HG03460 (cell line): ENCODE measurements around the gene JARID2.
"Not testable (repeated sequence)": the region's sequence is repeated elsewhere in the genome, so short reads cannot be mapped to it uniquely, and the experiment has no call there.

Experiments
- ATAC-seq: cut with Tn5 transposase; IDR thresholded peaks from one replicate; pipeline ENCODE4 v1.9.1; 2021; ENCODE audit not compliant: unreplicated experiment

Gene JARID2

DNA sequence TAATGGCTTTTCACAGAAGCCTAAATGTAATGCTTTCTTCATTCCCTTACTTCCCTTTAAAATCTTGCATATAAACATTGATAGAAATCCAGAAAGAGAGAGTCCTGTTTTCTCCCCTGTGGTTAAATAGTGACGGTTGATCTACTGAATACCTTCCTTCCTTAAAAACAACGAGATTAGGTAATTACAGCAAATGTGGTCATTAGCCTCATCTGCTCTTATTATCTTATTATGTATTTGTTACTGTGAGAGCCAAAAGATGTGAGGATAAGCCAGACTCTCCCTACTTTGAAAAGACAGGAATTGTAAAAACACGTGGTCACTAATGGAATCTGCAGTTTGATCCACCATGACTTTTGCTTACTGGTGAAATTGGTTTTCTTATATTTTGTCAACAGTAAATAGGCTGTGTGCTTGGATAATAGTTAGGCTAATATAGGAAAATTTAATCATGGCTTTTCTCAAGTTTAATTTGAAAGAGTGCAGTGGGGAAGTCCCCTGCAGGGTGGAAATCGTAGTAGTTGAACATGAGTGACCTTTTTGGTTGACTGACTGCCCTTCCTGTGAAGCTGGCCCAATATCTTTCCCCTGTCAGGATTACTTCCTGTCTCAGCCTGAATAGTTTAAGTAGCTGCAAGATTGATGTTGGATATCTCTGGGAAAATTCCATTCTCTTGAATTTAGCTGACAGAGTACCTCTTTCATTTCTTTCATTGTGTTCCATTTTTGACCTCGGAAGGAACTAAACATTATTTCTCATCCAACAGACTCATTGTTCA lies 62.8 kb downstream of the JARID2 start:
- no peak for ATAC-seq

DNA sequence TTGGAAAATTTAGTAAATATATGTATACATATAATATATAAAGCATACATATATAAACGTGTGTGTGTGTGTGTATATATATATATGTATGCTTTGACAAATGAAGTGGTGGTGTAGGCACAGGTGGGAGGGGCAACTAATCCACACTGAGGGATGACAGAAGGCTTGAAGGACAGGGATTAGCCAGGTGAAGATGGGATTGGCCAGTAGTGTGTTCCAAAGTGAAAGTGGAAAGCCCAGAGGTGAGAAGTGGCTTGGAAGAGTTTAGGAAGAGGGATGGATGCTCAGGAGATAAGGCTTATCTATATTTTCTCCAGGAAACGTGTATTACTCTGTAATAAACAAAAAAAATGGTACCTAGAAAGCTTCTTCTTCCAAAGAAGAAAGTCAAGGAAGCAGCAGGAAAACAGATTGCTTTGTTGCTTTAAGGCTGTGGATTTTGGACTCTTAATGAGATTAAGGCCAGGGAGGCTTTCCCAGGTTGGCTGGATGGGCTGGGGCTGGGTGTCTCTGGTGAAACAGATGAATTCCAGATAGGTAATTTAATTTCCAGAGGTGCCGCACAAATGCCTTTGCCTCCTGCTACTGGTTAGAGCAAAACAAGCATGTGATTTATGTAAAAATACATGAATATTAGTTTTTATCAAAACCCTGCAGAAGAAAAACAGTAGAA lies 63.9 kb downstream of the JARID2 start:
- ATAC-seq: no peak

DNA sequence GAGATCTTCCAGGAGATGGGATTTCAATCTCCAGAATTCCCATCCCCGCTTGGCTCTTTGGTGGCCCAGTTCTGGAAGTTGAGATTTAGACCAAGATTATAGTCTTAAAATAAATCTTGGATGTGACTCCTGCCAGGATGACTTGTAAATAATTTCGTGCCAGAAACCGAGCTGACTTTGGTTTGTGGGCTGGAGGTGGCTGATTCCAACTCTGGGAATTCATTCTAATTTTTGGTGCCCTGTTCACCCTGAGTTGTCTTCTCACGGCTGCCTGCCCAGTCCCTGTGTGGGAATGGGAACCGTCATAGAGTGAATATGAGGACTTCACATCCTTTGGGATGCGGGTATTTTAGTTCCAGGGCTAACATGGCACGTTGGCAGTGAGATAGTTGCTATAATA lies 64.8 kb downstream of the JARID2 start:
- no peak for ATAC-seq

DNA sequence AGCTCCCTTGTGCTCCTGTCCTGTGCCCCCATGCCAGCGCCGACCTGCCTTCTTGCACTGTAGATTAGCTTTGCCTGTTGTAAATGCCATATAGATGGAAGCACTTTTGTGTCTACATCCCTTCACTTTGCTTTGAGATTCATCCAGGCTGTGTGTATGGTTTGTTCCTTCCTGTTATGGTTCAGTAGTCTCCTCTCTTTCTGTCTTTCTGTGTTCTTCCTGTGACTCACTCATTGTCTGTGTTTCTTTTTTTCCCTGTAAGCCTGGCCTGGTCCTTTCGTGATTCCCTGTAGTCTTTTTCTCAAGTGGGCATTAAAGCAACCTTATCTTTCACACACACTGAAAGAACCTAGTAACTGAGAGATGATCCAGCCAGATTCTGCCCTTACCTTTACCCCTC lies 66.6 kb downstream of the JARID2 start:
- ATAC-seq: no peak

DNA sequence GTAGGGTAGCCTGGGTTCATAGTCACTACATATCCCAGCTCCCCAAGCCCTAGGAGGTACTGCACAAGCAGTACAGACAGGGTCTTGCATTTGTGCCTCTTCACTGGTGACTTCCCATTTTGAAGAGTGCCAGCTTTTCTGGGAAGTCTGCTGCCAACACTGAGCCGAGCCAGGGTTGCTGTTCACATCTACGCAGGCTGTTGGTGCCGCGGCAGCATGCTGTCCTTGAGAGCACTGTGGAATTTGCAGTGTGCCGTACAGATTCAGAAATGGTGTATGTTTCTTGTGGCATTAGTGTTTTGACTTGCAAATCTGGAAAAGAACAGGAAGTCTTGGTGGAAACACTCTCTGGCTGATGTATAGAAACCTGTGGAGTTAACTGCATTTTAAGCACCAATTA lies 67.5 kb downstream of the JARID2 start:
- ATAC-seq: no peak

DNA sequence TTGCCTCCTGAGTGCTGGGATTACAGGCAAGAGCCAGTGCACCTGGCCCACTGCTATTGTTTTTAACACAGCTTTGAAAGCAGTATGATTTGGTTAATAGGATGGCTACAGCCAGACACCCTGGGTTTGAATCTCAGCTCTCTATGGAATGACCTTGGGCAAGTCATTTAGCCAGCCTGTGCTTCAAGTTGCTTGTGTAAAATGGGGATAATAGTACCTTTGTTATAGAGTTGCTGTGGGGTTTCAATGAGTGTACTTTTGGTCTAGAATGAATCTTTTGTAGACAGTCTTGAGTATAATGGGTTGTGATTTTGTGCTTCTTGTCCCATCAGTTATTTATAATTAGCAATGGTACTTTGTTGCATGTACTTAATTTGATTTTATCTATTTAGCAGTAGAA lies 70.9 kb downstream of the JARID2 start:
- ATAC-seq: no peak

DNA sequence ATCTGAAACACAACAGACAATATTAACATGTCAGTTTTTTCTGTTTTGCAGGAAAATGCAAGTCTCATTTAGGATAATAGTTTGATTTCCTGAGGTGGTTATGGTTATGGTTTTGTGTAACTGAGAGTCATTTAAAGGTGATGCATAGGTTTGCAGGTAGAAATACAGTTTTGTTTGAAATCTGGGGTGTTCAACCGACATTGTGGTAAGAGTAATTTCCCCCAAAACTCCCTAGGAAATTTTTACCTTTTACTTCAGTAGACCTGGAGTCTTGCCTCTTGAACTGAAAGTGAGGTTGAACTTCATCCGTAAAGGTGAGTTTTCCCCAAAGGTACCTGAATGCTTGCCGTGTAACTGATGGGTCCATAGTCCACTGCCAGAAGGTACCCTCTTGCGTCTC lies 71.4 kb downstream of the JARID2 start:
- ATAC-seq: no peak

DNA sequence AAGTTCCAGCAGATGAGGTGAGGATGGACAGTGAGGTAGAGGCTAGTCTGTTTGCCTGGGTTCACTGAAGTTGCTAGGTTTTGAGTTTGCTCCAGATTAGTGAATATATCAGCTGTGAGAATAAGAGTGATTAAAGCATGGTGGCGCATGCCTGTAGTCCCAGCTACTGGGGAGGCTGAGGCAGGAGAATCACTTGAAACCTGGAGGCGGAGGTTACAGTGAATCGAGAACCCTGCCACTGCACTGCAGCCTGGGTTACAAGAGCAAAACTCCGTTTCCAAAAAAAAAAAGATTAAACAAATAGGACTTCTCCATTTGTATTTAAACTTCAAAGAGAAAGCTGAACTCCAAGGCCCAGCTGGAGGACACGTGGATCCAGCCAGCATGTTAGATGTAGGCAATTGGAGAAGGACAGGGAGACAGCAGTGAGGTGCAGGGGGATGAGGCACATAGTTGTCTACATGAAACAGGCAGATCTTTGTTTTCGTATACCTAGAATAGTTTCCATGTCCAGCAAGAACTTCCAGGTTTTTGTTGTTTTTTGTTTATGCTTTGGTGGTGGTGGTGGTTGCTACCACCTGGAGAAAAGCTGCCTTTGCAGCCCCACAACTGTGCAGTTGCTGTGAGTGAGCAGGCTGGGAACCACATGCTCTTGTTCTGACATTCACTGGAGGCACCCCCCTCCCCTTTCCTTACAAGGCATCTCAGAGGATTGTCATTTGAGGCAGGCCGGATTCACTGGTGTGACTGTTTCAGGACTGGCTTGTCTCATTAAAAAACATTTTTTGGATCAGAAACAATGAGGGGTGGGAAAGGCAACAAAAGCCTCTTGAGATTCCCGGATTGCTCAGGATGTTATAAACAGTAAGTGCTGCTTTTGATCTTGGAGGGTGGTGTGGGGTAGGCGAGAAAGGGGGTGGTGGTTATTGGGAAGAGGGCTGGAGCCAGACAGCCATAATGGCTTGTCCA lies 72.3 kb downstream of the JARID2 start:
- no peak for ATAC-seq

DNA sequence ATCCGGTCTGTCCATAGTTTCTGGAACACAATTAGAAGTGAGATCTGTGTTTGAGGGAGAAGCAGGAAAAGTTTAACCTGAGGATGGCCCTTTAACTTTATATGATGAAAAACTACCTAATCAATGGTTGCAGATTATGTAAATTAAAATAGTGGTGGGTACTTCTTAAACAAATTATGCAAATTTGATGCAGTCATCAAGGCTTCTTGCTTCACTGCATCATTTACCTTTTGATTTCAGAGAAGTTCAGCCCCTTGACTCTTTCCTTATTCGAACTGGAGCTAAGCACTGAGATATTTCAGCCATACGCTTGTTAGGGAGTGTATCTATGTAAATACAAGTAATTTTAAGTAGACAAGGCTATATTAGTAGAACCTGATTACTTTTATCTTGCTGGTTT lies 73.8 kb downstream of the JARID2 start:
- no peak for ATAC-seq

DNA sequence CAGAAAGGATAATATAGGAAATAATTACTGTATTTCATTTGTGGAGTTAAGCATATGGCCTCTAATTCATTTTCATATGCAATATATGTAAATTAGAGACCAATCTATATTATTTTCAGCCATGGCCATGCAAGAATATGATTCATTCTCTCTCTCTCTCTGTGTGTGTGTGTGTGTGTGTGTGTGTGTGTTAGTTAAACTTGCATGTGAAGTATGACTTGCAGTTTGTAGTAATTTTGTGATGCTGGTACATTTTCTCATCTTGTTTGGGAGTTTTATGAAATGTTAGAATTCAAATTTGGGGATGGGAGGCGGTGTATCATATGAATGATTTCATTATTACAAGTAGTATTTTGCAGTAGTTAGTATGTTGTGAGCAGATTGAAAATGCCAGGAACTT lies 74.8 kb downstream of the JARID2 start:
- ATAC-seq: no peak

DNA sequence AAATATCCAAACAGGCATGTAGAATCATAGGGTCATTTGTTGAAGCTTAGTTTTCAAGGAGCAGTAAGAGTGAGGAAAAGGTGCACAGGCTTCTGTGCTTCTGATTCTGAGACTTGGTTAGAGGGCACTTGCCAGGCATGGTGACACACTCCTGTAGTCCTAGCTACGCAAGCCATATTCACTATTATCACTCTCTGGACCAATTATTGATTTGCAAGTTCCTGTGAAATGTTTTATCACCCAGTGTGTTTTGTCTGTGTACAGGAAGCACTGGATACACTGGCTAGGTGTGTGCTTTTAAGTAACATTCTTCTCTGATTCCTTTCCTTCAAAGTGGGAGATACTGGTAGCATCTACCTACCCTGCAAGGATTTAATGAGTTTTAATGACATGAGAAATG lies 76.3 kb downstream of the JARID2 start:
- no peak for ATAC-seq

DNA sequence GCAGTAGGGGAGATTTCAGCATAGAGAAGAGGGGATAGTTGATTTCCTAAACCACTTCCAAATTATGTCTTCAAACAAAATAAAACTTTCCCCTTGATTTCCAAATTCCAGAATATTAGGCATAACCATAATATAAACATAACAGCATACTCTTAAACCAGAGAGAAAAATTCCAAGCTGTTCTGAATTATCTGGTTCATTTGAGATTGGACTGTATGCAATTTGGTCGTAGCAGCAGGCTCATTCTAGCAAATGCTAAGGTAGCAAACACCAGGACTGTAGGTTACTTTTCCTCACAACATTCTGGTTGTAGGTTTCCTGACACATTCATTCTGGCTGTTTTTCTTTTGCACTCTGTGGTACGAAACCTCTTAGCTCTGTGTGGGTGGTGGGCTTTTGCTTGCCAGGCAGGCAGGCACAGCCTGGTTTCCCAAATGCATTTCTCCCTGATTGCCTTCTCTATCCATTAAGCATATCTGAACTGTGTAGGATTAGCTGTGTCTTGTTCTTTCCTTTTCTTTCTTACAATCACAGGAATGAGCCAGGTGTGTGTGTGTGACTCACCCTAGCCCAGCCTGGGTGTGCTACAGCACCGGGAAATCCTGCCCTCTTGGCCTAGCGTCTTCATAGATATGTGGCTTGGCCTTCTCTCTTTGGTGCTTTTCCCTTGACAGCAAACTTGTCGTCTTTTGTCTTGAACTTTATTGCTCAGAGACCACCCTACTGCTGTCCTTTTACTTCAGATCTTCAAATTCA lies 77.1 kb downstream of the JARID2 start:
- no peak for ATAC-seq

DNA sequence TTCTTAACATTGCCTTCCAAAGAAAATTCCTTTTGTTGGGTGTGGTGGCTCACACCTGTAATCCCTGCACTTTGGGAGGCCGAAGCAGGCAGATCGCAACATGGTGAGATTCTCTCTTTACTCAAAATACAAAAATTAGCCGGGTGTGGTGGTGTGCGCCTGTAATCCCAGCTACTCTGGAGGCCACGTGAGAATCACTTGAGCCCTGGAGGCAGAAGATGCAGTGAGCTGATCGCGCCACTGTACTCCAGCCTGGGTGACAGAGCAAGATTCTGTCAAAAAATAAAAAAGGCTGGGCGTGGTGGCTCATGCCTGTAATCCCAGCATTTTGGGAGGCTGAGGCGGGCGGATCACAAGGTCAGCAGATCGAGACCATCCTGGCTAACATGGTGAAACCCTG lies 77.7 kb downstream of the JARID2 start:
- ATAC-seq: not testable (repeated sequence)

DNA sequence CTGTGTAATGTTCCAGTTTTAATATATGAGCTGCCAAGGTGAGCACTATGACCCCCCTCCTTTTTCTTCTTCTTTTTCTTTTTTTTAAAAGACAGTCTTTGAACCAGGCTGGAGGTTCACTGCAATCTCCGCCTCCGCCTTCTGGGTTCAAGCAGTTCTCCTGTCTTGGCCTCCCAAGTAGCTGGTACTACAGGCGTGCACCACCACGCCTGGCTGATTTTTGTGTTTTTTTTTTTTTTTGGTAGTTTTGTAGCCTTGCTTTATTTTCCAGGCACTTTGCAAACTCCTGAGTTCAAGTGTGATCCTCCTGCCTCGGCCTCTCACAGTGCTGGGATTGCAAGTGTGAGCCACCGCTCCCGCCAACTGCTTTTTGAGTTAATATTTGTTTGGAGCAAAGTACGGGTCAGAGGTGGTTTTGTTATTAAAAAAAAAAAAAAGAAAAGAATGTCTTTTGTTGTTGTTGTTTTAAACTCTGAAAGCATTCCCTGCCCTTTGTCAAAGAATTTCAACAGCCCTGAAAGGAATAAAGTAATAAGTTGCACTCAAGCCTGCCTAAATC lies 78.6 kb downstream of the JARID2 start:
- ATAC-seq: no peak

DNA sequence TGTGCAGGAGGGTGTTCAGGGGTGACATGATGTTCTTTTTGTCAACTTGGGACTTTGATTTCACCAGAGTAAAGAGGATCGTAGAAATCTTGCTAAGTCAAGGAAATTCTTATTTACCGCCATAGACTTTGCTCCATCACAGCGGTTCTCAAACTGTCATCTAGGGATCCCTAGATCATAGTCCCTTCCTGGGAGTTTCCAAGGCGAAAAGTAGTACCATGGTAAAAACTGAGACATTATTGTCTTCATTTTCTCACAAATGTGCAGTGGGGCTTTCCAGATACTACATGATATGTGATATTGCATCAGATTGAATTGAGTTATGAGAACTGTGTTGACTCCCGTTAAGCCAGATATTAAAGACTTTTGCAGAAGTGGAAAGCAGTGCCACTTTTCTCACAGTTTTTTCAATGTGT lies 79.7 kb downstream of the JARID2 start:
- no peak for ATAC-seq

DNA sequence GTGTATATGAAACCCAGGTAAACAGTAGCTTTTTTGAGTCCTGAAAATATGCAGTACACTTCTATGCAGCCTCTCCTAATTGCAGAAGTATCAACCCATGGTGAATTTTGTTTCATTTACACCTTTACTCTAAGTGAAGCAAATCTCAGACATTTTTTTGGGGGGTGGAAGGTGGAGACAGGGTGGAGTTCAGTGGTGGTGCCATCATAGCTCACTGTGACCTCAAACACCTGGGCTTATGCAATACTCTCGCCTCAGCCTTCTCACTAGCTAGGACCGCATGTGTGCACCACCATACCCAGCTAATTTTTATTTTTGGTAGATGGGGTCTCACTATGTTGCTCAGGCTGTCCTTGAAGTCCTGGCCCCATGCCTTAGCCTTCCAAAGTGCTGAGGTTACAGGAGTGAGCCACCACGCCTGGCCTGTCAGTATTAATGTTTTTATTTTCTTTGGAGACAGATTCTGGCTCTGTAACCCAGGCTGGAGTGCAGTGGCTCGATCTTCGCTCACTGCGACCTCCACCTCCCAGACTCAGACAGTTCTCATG lies 80.3 kb downstream of the JARID2 start:
- ATAC-seq: no peak

DNA sequence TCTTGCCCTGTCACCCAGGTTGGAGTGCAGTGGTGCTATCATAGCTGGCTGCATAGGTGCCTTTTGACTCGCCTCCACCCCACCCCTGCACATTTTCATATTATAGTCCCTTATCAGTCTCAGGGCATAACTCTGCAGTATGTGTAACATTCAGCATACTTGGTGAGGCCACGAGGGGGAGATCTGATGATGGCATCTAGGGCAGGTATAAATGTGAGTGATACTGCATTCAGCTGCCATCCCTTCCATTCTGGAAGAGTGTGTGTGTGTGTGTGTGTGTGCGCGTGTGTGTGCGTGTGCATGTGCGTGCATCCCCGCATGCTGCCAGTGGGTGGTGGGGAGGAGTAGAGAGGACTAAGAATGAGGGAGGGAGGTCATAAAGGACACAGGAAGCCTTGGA lies 81.4 kb downstream of the JARID2 start:
- no peak for ATAC-seq

DNA sequence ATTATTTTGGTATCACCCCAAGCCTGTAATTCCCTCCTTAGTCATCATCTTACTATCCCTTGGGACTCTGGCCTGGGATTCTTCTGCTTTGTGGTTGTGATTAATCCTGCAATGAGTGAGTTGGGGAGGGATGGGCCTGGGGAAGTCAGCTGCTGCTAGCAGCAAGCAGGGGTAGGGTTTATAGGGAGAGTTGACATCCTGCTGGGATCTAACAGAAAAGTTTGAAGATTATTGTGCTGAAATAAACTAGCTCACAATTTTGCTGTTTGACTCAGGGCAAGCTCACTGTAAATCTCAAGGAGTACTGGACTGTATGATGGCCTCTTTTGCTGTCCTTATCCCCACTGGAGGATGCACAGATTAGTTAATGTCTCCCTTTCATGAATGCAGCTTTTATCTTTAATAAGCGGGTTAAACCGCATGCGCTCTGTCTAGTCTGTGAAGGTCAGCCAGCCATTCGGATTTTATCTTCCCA lies 83.4 kb downstream of the JARID2 start:
- no peak for ATAC-seq

DNA sequence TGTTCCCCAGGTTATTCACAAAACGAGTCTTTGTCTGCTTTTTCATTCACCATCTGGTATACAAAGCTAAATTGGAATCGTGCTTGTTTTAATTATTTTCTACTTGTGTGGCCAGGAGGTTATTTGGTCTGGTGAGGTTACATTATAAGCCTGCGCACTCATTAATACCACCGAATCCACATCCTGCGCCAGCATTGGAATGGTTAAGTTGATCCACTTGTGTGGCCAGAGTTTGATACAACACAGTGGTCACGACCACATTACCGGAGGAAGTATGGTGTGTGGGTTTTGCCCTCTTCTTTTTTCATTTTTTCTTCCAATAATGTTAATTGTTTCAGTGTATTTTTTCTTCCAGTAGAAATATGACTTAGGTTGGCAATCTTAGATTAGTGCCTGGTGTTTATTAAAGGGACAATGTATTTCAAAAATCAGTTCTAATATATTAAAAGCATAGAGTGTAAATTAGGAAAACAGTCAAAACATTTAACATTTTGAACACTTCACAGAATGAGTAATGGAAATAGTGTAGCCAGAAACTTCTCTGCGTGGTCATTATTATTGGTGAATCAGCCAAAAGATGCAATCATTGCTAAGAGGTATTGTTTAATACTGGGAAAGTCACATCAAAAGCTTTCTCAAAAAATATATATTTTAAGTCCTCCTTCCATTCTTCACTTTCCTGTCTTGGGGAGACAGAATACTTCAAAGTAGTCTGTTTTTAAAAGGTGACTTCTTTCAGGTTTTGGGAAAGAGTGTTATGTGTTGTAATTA lies 84.5 kb downstream of the JARID2 start:
- ATAC-seq: no peak
